Neural cell (in vitro differentiated cells): ENCODE data around the gene TBC1D9. TPM values are rescaled to one million over a fixed set of nuclear protein-coding genes. Genes with fewer than 3 reads are reported as not detected.

Source experiments
- H2AFZ ChIP-seq: fragments of 200-600, 300-800 bp; sonication (generic), shearing (Covaris generic); 2 replicates; pipeline ENCODE4 v1.6.0; 2014; ENCODE audit warnings: low read depth, mild to moderate bottlenecking, antibody characterized with exemption, low read length, moderate library complexity
- H3F3A ChIP-seq: fragments of 200-600 bp; shearing (Covaris generic); 2 replicates; pipeline ENCODE4 v1.6.1; 2016; ENCODE audit warnings: mild to moderate bottlenecking, moderate library complexity, mixed read lengths, antibody characterized with exemption, low read length; ENCODE audit not compliant: insufficient read depth, poor library complexity, severe bottlenecking
- H3K27ac ChIP-seq: fragments of 200-600, 300-800 bp; sonication (generic), shearing (Covaris generic); 2 replicates; pipeline ENCODE4 v1.5.1; 2014; ENCODE audit warnings: mild to moderate bottlenecking, low read length, moderate library complexity
- H3K27me3 ChIP-seq: fragments of 300-800, 200-600 bp; sonication (generic), shearing (Covaris generic); 2 replicates; pipeline ENCODE4 v1.6.0; 2014; ENCODE audit warnings: mild to moderate bottlenecking, low read depth, low read length, moderate library complexity; ENCODE audit not compliant: insufficient read depth
- H3K36me3 ChIP-seq: fragments of 300-800, 200-600 bp; sonication (generic), shearing (Covaris generic); 2 replicates; pipeline ENCODE4 v1.5.1; 2014; ENCODE audit warnings: mild to moderate bottlenecking, antibody characterized with exemption, low read length, moderate library complexity; ENCODE audit not compliant: insufficient read depth
- H3K4me2 ChIP-seq: fragments of 300-800, 200-600 bp; sonication (generic), shearing (Covaris generic); 2 replicates; pipeline ENCODE4 v1.6.0; 2014; ENCODE audit warnings: mild to moderate bottlenecking, low read length
- H3K4me3 ChIP-seq: fragments of 300-800, 200-600 bp; sonication (generic), shearing (Covaris generic); 2 replicates; pipeline ENCODE4 v1.5.1; 2014; ENCODE audit warnings: mild to moderate bottlenecking, low read length, moderate library complexity
- H3K79me2 ChIP-seq: fragments of 200-600 bp; shearing (Covaris generic); replicated peaks from 2 replicates; pipeline ENCODE4 v1.6.0; 2014; ENCODE audit warnings: mild to moderate bottlenecking, low read length, moderate library complexity; ENCODE audit not compliant: insufficient read depth
- H3K9ac ChIP-seq: fragments of 300-800, 200-600 bp; sonication (generic), shearing (Covaris generic); 2 replicates; pipeline ENCODE4 v1.6.1; 2016; ENCODE audit warnings: mild to moderate bottlenecking, low read length, mixed read lengths
- H3K9me2 ChIP-seq: fragments of 200-600 bp; shearing (Covaris generic); 2 replicates; pipeline ENCODE4 v1.6.1; 2016; ENCODE audit warnings: mild to moderate bottlenecking, low read length, mixed read lengths; ENCODE audit not compliant: insufficient read depth
- H3K9me3 ChIP-seq: fragments of 200-600, 300-800 bp; sonication (generic), shearing (Covaris generic); 2 replicates; pipeline ENCODE4 v1.6.1; 2016; ENCODE audit warnings: mild to moderate bottlenecking, mixed run types, low read length, moderate library complexity, mixed read lengths
- H4K20me1 ChIP-seq: fragments of 200-600 bp; shearing (Covaris generic); 2 replicates; pipeline ENCODE4 v1.6.1; 2016; ENCODE audit warnings: mild to moderate bottlenecking, mixed run types; ENCODE audit not compliant: insufficient read depth
- CTCF ChIP-seq: fragments of 450-650 bp; IDR thresholded peaks from 2 replicates; pipeline ENCODE4 v1.5.1; 2014; ENCODE audit warnings: antibody characterized with exemption, mild to moderate bottlenecking, moderate library complexity; ENCODE audit not compliant: poor library complexity, severe bottlenecking
- POLR2AphosphoS5 ChIP-seq: IDR thresholded peaks from 2 replicates; pipeline ENCODE4 v1.6.1; 2012
- RAD21 ChIP-seq: fragments of 450-650 bp; conservative IDR thresholded peaks from 2 replicates; pipeline ENCODE4 v1.6.1; 2014; ENCODE audit warnings: antibody characterized with exemption, mild to moderate bottlenecking, moderate library complexity
- REST ChIP-seq: IDR thresholded peaks from 2 replicates; pipeline ENCODE4 v1.6.1; 2012; ENCODE audit warnings: borderline replicate concordance
- SMC3 ChIP-seq: fragments of 450-650 bp; conservative IDR thresholded peaks from 2 replicates; pipeline ENCODE4 v1.6.1; 2014; ENCODE audit warnings: antibody characterized with exemption, mild to moderate bottlenecking, moderate library complexity; ENCODE audit not compliant: poor library complexity
- TAF1 ChIP-seq: IDR thresholded peaks from 2 replicates; pipeline ENCODE4 v1.6.1; 2012; ENCODE audit warnings: low read depth
- polyA plus RNA-seq: library from polyadenylated mRNA; depleted of rRNA; stranded (reverse); fragments of >200 nt; gene quantifications from 2 replicates; pipeline ENCODE4 v1.2.3, GENCODE V29; 2014

TBC1D9 gene
- polyA plus RNA-seq, 1 donor from 2014 or later, result 42.8 TPM

- Histone ChIP-seq H4K20me1 (no peaks in the 10 kb centered on the region), H3K4me2 (no peak overlapping the region), H3K27me3 (no peaks in the 10 kb centered on the region), H3F3A (no peaks in the 10 kb centered on the region), H3K9ac (no peak overlapping the region), H3K9me2 (no peaks in the 10 kb centered on the region), H3K4me3 (no peak overlapping the region), H3K27ac (no peak overlapping the region), H3K36me3 (no peaks in the 10 kb centered on the region), H3K9me3 (no peaks in the 10 kb centered on the region), H2AFZ (no peak overlapping the region), H3K79me2 (no peaks in the 10 kb centered on the region)
- TF ChIP-seq RAD21, result no peak
- no peak for TF ChIP-seq SMC3
- no peak for TF ChIP-seq REST
- TF ChIP-seq CTCF, result no peak
- no peak for TF ChIP-seq POLR2AphosphoS5
- TF ChIP-seq TAF1, result no peak
These were observed 21.7 kb upstream of the TBC1D9 start for GRCh38 chr4:140777894-140778293.

GRCh38 chr4:140777386-140777785, 21.2 kb upstream of the TBC1D9 start:
- no peaks in the 10 kb centered on the region for H3K9me2 ChIP-seq
- H3F3A ChIP-seq, result no peaks in the 10 kb centered on the region
- no peak overlapping the region for H3K27ac ChIP-seq
- no peak for TF ChIP-seq POLR2AphosphoS5
- no peak for TF ChIP-seq REST
- no peak for TF ChIP-seq CTCF
- no peaks in the 10 kb centered on the region for H3K79me2 ChIP-seq
- H3K27me3 ChIP-seq, result no peaks in the 10 kb centered on the region
- no peaks in the 10 kb centered on the region for H4K20me1 ChIP-seq
- no peak overlapping the region for H3K4me3 ChIP-seq
- no peaks in the 10 kb centered on the region for H3K9me3 ChIP-seq
- no peak overlapping the region for H3K4me2 ChIP-seq
- no peak overlapping the region for H3K9ac ChIP-seq
- H2AFZ ChIP-seq, result no peak overlapping the region
- H3K36me3 ChIP-seq, result no peaks in the 10 kb centered on the region
